Liver (tissue), 9 donors: ENCODE data around the gene SUPT6H. TPM values are rescaled to one million over a fixed set of nuclear protein-coding genes. Genes with fewer than 3 reads are reported as not detected.
A peak's percentile ranks its signal among the peaks of the same experiment; 100 is the strongest.

Source experiments
- DNase-seq: peaks from one replicate; pipeline ENCODE4 v3.0.0-alpha.2; 2017; ENCODE audit warnings: low spot score
- H3K27ac ChIP-seq, 2 donors: one replicate each; pipeline ENCODE4 v1.7.0; 2013; ENCODE audit warnings: inconsistent platforms in 2 of 2, low read length in 2 of 2, control low read depth in 1 of 2, low read depth in 1 of 2, mild to moderate bottlenecking in 1 of 2
- H3K27me3 ChIP-seq, 4 donors: one replicate each; pipeline versions ENCODE4 v1.6.1 to v1.7.0; 2013; ENCODE audit warnings: low read length in 3 of 4, inconsistent platforms in 1 of 4, mild to moderate bottlenecking in 1 of 4, moderate library complexity in 1 of 4; ENCODE audit not compliant: control insufficient read depth in 4 of 4, insufficient read depth in 4 of 4
- H3K36me3 ChIP-seq, 4 donors: one replicate each; pipeline versions ENCODE4 v1.6.1 to v1.7.0; 2013; ENCODE audit warnings: low read length in 3 of 4, mild to moderate bottlenecking in 3 of 4, low read depth in 1 of 4, moderate library complexity in 1 of 4; ENCODE audit not compliant: control insufficient read depth in 4 of 4, insufficient read depth in 3 of 4
- H3K4me1 ChIP-seq, 4 donors: one replicate each; pipeline versions ENCODE4 v1.6.1 to v1.7.0; 2013; ENCODE audit warnings: low read length in 3 of 4, mild to moderate bottlenecking in 3 of 4, moderate library complexity in 1 of 4; ENCODE audit not compliant: control insufficient read depth in 4 of 4, insufficient read depth in 4 of 4
- H3K4me3 ChIP-seq, 3 donors: one replicate each; pipeline versions ENCODE4 v1.6.1 to v1.7.0; 2013; ENCODE audit warnings: low read length in 3 of 3, control low read depth in 1 of 3, low read depth in 1 of 3, mild to moderate bottlenecking in 1 of 3
- H3K9ac ChIP-seq, 2 donors: one replicate each; pipeline ENCODE4 v1.7.0; 2013; ENCODE audit warnings: low read length in 2 of 2, mild to moderate bottlenecking in 2 of 2, moderate library complexity in 2 of 2, control low read depth in 1 of 2, low read depth in 1 of 2
- H3K9me3 ChIP-seq, 4 donors: one replicate each; pipeline versions ENCODE4 v1.6.1 to v1.7.0; 2013; ENCODE audit warnings: low read length in 3 of 4; ENCODE audit not compliant: control insufficient read depth in 4 of 4
- ATF3 ChIP-seq: IDR thresholded peaks from 2 replicates; pipeline ENCODE4 v1.6.1; 2016; ENCODE audit warnings: antibody characterized with exemption
- CTCF ChIP-seq: fragments of 150-350 bp; IDR thresholded peaks from 2 replicates; pipeline ENCODE4 v1.5.1; 2017; ENCODE audit warnings: improper control_type of control experiment, low read depth, low read length; ENCODE audit not compliant: missing input control
- EGR1 ChIP-seq, 2 donors: IDR thresholded peaks; 2 replicates each; pipeline ENCODE4 v1.6.1; 2016 to 2018; ENCODE audit warnings: antibody characterized with exemption in 2 of 2, low read depth in 2 of 2
- FOXA1 ChIP-seq: IDR thresholded peaks from 2 replicates; pipeline ENCODE4 v1.6.1; 2016; ENCODE audit warnings: antibody characterized with exemption
- FOXA2 ChIP-seq: IDR thresholded peaks from 2 replicates; pipeline ENCODE4 v1.6.1; 2016; ENCODE audit warnings: antibody characterized with exemption
- GABPA ChIP-seq, 2 donors: IDR thresholded peaks in 1 of 2; conservative IDR thresholded peaks in 1 of 2; 2 replicates each; pipeline ENCODE4 v1.6.1; 2016; ENCODE audit warnings: antibody characterized with exemption in 2 of 2, mild to moderate bottlenecking in 1 of 2, moderate library complexity in 1 of 2
- HNF4A ChIP-seq, 2 donors: conservative IDR thresholded peaks; 2 replicates each; pipeline ENCODE4 v1.6.1; 2016; ENCODE audit warnings: antibody characterized with exemption in 2 of 2, mild to moderate bottlenecking in 2 of 2
- HNF4G ChIP-seq: IDR thresholded peaks from 2 replicates; pipeline ENCODE4 v1.6.1; 2016; ENCODE audit warnings: antibody characterized with exemption
- JUND ChIP-seq, 2 donors: IDR thresholded peaks; 2 replicates each; pipeline ENCODE4 v1.6.1; 2016; ENCODE audit warnings: antibody characterized with exemption in 2 of 2
- MAX ChIP-seq: IDR thresholded peaks from 2 replicates; pipeline ENCODE4 v1.6.1; 2016; ENCODE audit warnings: antibody characterized with exemption
- NR2F2 ChIP-seq: IDR thresholded peaks from 2 replicates; pipeline ENCODE4 v1.6.1; 2016; ENCODE audit warnings: antibody characterized with exemption
- RAD21 ChIP-seq, 2 donors: IDR thresholded peaks; 2 replicates each; pipeline ENCODE4 v1.6.1; 2016; ENCODE audit warnings: antibody characterized with exemption in 2 of 2, mild to moderate bottlenecking in 2 of 2
- REST ChIP-seq: IDR thresholded peaks from 2 replicates; pipeline ENCODE4 v1.6.1; 2016; ENCODE audit warnings: antibody characterized with exemption, mild to moderate bottlenecking
- RXRA ChIP-seq, 2 donors: IDR thresholded peaks; 2 replicates each; pipeline ENCODE4 v1.6.1; 2017 to 2018; ENCODE audit warnings: antibody characterized with exemption in 2 of 2, mild to moderate bottlenecking in 1 of 2
- SP1 ChIP-seq: IDR thresholded peaks from 2 replicates; pipeline ENCODE4 v1.6.1; 2018; ENCODE audit warnings: antibody characterized with exemption, mild to moderate bottlenecking
- TAF1 ChIP-seq: conservative IDR thresholded peaks from 2 replicates; pipeline ENCODE4 v1.6.1; 2016; ENCODE audit warnings: antibody characterized with exemption, mild to moderate bottlenecking
- YY1 ChIP-seq: IDR thresholded peaks from 2 replicates; pipeline ENCODE4 v1.6.1; 2016; ENCODE audit warnings: antibody characterized with exemption, mild to moderate bottlenecking
- WGBS: extraction: QIAGEN DNeasy Blood & Tissue Kit; methylation state at CpG from one replicate; pipeline ENCODE4 v1.1.7; 2013; 5-methylcytosine and 5-hydroxymethylcytosine counted together
- polyA plus RNA-seq, 2 donors: library from polyadenylated mRNA; stranded (reverse) in 1 of 2; unstranded in 1 of 2; fragments of 200-250 nt in 1 of 2; fragments of >200 nt in 1 of 2; fragmentation: Nextera tagmentation in 1 of 2; extraction: Ambion mirVana in 1 of 2; gene quantifications; one replicate each; pipeline versions ENCODE4 v1.2.1 to v1.2.3, GENCODE V29; 2013 to 2015
- total RNA-seq, 2 donors: library from RNA; depleted of rRNA; stranded (reverse); fragments of >200 nt; gene quantifications; one replicate each; pipeline ENCODE4 v1.2.3, GENCODE V29; 2014
- TF ChIP-seq, protein P1 (sequence below): IDR thresholded peaks from 2 replicates; pipeline ENCODE4 v1.6.1; 2016; ENCODE audit warnings: antibody characterized with exemption
- donor health status: healthy.
- donor health status: healthy.
- donor health status: healthy.
- donor health status: healthy.
- donor health status: healthy.

Gene SUPT6H
- total and polyA plus RNA-seq, 4 donors = 10.6 to 59.1 (median 30.3) TPM

DNA sequence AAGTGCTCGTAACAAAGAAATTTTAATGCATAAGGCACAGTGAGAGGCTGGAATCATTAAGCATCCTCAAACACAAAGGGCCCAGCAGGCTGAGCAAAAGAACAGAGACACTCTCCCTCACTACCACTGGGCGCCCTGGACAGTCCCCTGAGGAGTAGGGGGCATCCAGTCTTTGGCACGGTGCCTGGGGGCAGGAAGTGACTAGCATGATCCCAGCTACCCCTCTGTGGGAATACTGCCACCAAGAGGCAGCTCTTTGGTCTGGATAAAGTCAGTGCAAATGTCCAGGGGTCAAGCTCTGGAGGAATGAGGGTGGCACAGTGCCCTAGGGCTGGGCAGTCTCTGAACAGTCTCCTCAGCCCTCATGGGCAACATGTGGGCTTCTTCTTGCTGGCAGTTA is 52.3 kb downstream of the SUPT6H start:
- Histone ChIP-seq H3K9ac (no peak overlapping the region), H3K9me3 (no peaks in the 10 kb centered on the region), H3K4me3 (no peak overlapping the region), H3K27ac (no peak overlapping the region), H3K4me1 (peaks cover 2 to 20% (median 11%) of the 10 kb centered on the region in 4 donors), H3K36me3 (no peaks in the 10 kb centered on the region), H3K27me3 (no peaks in the 10 kb centered on the region)
- TF ChIP-seq RAD21 (IDR thresholded peaks at IDR 0.05) (no peak), RXRA (IDR thresholded peaks at IDR 0.05) (no peak), SP1 (no peak)
- WGBS = 88% methylated on average over 3 of the region's 3 CpGs
- no peak for DNase-seq

- no peak overlapping the region for H3K27ac ChIP-seq
- H3K27me3 ChIP-seq = no peaks in the 10 kb centered on the region
These were observed 53.2 kb downstream of the SUPT6H start for GRCh38 chr17:28715217-28715616.

DNA sequence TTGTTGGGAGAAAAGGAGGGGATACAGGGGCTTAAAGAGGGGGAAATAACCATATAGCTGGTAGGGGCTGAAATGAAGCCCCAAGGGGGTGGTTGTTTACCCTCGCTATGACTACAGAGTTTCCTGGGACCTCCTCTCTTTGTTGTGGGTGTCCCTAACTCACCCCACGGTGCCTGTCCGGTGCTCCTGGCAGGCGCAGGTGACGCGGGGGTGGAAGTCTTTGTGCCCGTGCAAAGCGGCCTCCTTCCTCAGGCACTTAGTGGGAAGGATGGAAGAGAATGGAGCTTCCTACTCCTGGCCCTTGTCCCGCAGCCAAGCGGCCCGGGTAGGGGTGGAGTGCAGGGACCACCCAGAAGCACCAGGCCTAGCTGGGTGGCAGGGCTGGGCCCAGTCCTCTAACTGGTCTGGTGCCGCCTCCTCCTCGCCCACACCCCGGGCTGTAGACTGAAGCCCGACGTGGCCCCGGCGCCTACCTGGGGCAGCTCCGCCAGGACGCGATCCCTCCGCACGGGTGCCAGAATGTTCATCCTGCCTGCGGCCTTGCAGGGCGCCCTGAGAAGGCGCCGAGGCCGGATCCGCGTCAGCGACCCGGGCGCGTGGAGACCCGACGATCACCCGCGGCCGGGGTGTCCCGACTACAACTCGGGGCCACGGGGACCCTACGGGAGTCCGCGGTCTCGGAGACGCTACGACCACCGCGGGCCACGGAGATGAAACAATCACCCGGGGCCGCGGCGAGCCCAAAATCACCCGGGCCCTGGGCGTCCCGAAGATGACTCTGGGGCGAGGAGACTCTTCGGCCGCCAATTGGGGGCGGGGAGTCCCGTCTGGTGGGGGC is 55.0 kb downstream of the SUPT6H start:
- peaks cover 7 to 27% (median 17%) of the 10 kb centered on the region in 4 donors for H3K4me1 ChIP-seq
- no peaks in the 10 kb centered on the region for H3K9me3 ChIP-seq
- no peaks in the 10 kb centered on the region for H3K27me3 ChIP-seq
- peak overlapping the region; percentile 60 to 70 for H3K27ac ChIP-seq
- peaks cover 0 to 5% (median 1%) of the 10 kb centered on the region in 4 donors for H3K36me3 ChIP-seq
- H3K9ac ChIP-seq = peak overlapping the region in 1 of 2 donors; percentile 8
- WGBS = 26% methylated on average over 63 of the region's 63 CpGs
- TF ChIP-seq JUND (IDR thresholded peaks at IDR 0.05) (no peak), ATF3 (no peak), REST (no peak), TAF1 (no peak), RAD21 (IDR thresholded peaks at IDR 0.05) (no peak), HNF4A (conservative IDR thresholded peaks at IDR 0.05) (no peak), MAX (no peak), SP1 (no peak), FOXA1 (no peak), FOXA2 (no peak), RXRA (IDR thresholded peaks at IDR 0.05) (no peak), EGR1 (IDR thresholded peaks at IDR 0.05; ENCODE audit: low read depth in 2 of 2) (no peak), YY1 (no peak), NR2F2 (no peak), HNF4G (no peak), GABPA (IDR thresholded peaks at IDR 0.05 in 1 of 2, conservative IDR thresholded peaks at IDR 0.05 in 1 of 2) (no peak), CTCF (no peak)
- TF ChIP-seq, protein P1, sequence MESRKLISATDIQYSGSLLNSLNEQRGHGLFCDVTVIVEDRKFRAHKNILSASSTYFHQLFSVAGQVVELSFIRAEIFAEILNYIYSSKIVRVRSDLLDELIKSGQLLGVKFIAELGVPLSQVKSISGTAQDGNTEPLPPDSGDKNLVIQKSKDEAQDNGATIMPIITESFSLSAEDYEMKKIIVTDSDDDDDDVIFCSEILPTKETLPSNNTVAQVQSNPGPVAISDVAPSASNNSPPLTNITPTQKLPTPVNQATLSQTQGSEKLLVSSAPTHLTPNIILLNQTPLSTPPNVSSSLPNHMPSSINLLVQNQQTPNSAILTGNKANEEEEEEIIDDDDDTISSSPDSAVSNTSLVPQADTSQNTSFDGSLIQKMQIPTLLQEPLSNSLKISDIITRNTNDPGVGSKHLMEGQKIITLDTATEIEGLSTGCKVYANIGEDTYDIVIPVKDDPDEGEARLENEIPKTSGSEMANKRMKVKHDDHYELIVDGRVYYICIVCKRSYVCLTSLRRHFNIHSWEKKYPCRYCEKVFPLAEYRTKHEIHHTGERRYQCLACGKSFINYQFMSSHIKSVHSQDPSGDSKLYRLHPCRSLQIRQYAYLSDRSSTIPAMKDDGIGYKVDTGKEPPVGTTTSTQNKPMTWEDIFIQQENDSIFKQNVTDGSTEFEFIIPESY = no peak
- H3K4me3 ChIP-seq = peak overlapping the region in 1 of 3 donors; percentile 36
- DNase-seq = no peak

More at GRCh38 chr17:28715217-28715616, 53.2 kb downstream of the SUPT6H start:
- Histone ChIP-seq H3K4me3 (no peak overlapping the region), H3K9me3 (no peaks in the 10 kb centered on the region), H3K9ac (no peak overlapping the region), H3K4me1 (peaks cover 2 to 23% (median 11%) of the 10 kb centered on the region in 4 donors), H3K36me3 (no peaks in the 10 kb centered on the region)
- no peak for DNase-seq
- no peak for TF ChIP-seq SP1
- TF ChIP-seq RAD21 (IDR thresholded peaks at IDR 0.05) = no peak
- TF ChIP-seq ATF3 = no peak
- no peak for TF ChIP-seq TAF1
- no peak for TF ChIP-seq FOXA2
- WGBS = 96% methylated on average over 2 of the region's 2 CpGs
